NCI-H524 treated with DMSO at 0.1 percent for 48 hours (cell line): Measurements from ENCODE around the gene SON.
A peak's percentile ranks its signal among the peaks of the same experiment; 100 is the strongest.
"Not testable (repeated sequence)": the region's sequence is repeated elsewhere in the genome, so short reads cannot be mapped to it uniquely, and the experiment has no call there.

ENCODE experiments used
- DNase-seq: peaks from one replicate; lab custom pipeline; 2025; lab: John Stamatoyannopoulos, UW

Gene SON

DNA sequence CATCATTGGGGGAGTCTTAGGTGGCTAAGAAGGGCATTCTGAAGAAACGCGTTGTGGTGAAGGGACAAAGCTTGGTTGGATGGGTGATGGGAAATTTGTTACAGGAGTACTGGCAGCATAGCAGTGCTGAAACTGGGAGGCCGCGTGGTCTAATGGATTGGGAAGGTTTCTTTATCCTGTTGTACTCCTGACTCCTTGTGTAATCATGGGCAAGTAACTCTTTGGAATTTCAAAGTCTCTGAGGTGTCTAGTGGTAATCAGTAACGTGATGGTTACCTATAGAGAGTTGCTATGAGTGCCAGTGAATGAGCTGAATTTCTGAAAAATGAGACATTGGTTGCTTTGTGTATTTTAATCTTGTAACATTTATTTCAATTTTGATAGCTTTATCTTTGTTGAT lies 27.2 kb downstream of the SON start:
- DNase-seq, result no peak

DNA sequence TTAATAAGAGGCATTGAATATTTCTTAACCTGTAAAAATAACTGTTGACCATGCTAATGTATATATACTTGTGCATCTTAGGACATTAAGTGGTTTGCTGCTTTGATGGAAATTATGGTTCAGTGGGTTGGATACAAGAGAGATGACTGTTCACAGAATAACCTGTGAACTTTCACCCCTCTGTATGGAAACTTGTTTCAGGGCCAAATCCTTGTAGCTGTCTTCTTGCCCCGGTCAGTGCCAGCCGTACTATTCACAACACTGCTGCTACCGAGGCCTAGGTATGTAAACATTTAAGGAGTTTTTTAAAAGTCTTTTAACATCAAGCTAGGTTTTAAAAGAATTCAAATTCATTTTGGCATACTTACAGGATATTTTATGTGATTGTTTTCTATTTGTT lies 29.5 kb downstream of the SON start:
- DNase-seq, result no peak

DNA sequence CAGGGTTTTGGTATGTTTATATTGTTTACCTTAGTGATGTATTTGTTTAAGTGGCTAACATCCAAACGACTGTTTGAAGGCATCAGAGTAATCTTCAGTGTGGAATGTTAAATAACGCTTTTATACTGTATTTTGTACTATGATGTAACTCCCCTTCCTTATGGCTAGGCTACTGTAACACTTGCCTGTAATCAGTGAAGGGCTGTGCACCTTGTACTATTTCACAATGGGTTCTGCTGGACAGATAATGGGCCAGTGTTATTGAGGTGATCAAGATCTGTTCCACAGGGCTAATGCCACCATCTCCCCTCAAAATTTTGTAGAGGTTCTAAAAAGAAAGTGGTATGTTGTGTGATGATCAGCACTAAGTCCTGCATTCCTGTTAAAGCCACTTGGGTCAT lies 33.9 kb downstream of the SON start:
- not testable (repeated sequence) for DNase-seq

DNA sequence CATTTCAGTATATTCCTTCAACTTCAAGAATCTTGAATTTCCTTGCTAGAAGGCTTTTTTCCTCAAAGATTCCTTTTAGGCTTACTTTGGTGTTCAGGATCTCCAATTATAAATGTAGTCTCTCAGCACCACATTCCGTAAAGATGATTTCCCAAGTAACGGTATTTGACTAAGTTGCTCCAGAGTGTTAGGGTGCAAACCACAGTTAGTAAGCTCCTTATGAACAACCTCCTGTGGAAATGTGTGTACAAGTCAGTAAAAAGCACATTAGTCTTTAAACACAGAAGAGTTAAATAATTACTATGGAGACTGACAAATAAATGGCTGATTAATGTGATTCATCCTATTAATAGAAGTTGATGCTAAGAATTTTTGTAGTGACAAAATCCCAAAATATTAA lies 35.4 kb downstream of the SON start:
- no peak for DNase-seq

DNA sequence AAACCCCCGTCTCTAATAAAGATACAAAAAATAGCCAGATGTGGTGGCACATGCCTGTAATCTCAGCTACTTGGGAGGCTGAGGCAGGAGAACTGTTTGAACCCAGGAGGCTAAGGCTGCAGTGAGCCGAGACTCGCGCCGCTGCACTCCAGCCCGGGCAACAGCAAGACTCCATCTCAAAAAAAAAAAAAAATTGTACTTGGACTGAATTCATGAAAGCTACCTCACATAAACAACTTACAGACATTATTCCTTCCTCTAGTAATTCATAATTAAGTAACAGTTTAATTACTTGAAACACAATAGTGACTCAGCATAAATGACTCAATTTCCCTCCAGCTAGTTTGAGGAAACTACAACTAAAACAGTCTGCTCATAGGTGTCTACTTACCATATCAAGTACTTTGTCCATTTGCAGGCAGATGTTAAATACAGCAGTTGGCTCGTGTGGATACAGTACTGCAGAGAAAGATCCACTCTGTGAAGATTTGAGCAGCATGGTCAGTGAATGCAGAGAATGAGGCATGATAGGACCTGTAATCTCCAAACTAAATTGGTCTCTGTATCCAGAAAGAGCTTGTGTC lies 36.2 kb downstream of the SON start:
- DNase-seq, result no peak

DNA sequence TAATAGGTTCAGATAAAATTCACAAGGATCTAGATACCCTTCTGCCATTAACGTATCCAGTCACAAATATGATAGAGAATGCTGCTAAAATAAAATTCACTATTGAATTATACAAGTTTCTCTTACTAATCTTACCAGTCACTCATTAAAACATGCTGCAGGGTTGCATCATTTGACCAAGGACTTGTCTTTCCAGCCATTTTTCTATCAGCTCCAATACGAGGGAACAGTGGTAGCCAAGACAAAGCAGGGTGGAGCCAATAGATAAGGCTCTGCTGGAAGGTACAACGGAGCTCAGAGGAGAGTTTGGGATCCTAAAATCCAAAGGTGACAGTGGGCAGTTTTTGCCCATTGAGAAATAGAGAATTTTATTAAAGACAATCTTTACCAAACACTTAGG lies 41.6 kb downstream of the SON start:
- no peak for DNase-seq

DNA sequence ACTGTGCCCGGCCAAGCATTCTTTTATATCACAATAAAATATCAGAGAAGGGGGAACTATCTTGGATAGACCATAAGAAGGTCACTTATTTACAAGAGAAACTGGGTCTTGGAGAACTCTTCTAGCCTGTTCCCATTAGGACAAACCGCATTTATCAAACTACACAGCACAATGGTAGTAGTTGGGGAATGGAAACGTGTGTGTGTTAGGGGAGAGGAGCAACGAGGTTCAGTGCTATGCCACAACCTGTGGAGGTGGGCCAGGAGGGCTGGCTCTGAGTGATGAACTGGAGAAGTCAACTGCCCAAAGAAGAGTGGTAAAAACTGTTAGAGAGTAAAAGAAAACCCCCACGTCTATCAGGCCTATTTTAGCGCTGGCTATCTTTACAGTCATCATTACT lies 44.1 kb downstream of the SON start:
- DNase-seq, result no peak

DNA sequence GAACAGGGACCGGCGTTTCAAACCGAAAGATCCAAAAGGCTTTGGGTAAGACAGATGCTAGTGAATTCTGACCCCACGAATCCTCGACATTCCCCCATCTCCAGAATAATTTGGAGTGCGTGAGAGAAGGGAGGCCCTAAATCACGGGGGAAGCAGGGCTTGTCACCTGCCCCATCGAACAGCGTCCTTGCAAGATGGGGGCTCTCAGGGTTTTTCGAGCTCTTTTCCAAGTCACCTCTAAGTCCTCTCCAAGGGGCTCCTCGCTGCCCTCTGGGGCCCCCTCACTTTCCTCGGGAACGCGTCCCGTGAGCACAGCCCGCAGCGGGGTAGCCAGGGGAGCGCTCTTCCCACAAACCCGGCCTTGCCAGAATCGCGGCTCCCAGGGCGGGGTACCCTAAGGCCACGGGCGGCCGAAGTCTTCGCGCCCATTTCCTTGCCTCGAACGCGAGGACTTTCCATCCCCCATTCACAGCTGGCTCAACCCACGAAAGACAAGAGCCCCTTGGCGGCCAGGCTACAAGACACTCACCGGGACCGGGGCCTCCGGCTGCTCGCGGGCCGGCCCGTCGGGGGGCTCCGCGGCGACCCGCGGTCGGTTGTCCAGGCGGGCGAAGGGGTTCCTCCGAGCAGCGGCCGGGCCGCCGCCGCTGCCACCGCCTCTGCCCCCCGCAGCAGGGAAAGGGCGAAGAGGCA lies 45.1 kb downstream of the SON start:
- DNase-seq, result no peak

DNA sequence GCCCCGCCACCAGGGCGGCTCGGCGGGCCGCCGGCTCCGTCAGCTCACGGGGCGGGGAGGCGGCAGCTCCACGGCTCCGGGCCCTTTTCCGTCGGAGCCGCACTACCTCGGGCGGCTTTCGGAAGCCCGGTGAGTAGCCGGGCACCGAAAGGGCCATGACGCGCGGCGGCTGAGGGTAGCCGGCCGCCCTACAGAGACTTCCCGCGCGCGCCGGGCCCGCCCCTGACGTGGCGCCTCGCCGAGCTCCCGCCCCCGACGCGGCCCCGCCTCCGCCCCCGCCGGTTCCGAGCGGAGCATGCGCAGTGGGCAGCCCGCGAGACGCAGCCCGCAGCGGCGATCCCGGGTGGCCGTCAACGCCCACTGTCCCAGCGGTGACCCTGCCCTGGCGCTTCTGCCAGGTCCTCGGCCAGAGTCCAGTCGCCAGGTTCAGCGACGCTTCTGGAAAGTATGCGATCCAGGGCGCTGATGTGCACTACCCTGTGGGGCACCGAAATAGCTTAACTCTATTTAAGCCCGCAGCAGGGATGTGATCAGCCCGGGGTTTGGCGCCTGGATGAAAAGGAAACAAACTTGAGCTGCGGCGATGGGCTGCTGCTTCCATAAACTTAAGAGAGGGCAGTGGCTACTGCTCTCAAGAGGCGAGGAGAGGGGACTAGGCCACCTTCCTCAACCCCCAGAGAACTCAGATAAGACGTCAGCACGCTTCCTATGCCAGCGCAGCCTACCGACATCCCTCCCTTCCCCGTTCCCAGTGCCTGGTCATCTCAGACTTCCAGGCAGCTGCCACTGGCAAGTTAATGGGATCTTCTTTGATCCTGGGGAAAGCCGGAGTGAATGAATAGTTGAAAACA lies 45.9 kb downstream of the SON start, which contains the start of gene DONSON:
Gene DONSON (minus strand): TSS at position 200 of the 851 bp plus-strand sequence. CDS start 43 bp downstream, at position 157.
- DNase-seq, result peak; percentile 6

DNA sequence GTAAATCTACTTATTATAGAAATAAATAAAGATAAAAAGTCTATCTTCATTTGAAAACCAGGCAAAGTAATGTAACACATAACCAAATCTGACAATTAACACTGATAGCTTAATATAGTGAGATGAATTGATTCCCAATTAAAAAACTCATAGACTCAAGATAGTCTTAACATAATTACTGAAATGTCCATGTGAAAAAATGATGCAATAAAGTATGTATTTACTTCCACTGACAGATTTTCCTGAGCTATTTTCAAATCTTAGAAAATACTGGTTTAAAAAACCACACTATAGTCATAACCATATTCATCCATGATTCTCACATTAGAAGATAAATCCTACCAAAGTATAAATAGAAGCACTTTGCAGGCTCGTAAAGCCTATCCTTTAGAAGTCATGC lies 55.2 kb downstream of the SON start:
- DNase-seq, result no peak

DNA sequence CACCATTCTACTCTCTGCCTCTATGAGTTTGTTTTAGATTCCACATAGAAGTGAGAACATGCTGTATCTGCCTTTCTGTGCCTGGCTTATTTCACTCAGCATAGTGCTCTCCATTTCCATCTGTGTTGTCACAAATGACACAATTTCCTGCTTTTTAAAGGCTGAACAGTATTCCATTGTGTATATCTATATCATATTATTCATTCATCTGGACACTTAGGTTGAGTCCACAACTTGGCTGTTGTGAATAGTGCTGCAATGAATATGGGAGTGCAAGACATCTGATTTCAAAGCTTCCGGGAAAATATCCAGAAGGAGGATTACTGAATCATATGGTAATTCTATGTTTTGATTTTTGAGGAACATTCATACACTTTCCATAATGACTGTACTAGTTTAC lies 65.7 kb downstream of the SON start:
- DNase-seq, result no peak

DNA sequence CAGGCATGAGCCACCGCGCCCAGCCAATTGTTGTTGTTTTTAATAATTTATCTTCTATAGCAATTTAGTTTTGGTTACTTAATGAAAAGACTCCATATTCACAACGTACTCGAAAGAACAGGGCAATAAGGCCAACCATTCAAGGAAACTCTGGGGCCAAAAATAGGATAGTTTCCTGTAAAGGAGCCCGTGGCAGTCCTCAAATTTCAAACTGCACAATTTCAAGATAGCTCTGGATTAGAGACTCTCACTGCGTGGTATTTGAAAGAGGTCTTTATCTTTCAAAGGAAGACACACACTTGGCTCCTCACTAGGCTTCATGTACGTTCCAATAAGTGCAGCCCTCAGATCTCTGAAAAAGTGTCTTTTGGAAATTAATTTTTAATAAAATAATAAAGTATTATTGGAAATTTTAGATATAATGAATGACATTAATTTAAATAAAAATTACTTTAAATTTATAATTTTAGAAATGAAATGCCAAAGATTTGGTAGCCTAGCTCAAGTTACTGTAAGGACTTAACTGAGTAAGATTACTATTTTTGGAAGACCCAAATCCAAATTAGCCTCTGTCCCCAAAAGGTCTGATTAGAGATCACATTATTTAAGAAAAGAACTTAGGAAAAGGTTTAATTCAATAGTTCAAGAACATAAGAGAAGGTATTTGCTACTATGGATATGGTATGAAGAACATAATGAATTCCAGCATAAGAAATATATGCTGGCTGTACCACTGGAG lies 68.3 kb downstream of the SON start:
- no peak for DNase-seq

DNA sequence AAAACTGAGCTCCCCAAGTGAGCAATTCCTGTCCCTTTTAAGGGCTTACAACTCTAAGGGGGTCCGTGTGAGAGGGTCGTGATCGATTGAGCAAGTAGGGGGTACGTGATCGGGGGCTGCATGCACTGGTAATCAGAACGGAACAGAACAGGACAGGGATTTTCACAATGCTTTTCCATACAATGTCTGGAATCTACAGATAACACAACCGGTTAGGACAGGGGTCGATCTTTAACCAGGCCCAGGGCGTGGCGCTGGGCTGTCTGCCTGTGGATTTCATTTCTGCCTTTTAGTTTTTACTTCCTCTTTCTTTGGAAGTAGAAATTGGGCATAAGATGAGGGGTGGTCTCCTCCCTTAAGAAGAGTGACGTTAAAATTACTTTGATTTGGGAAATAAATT lies 74.7 kb downstream of the SON start:
- not testable (repeated sequence) for DNase-seq

DNA sequence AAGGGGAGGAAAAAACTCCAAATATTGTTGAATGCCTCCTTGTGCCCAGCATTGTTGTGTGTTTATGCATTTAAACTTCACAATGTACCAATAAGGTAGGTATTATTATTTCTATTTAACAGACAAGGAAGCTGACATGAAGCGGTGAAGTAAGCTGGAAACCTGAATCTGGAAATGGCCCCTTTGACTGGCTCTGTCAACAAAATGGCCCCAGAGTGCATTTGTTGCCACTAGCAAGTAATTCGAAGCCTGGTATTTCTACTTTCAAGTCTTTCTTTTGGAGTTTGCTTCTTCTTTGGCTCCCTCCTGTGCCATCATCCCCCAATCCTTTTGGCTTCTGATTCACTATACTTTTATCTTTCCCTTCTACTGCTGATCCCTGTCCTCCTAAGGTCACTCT lies 75.6 kb downstream of the SON start:
- DNase-seq, result no peak

DNA sequence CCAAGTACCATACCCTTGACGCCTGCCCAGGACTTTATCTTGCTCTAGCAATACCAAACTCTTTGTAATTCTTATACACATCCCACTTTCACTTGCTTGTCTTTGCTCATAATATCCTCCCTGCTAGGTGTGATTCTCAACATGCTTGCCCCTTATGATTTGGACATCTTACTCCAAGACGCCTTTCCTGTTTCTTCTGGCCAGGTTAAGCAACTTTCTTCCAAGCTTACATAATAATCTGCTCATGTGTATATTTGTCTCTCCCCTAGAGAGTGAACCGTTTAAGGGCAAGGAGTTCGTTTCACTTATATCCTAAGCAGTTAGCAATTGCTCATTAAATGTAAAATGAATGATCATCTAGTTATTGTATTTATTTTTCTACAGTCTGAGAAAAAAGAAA lies 76.9 kb downstream of the SON start:
- DNase-seq, result no peak

DNA sequence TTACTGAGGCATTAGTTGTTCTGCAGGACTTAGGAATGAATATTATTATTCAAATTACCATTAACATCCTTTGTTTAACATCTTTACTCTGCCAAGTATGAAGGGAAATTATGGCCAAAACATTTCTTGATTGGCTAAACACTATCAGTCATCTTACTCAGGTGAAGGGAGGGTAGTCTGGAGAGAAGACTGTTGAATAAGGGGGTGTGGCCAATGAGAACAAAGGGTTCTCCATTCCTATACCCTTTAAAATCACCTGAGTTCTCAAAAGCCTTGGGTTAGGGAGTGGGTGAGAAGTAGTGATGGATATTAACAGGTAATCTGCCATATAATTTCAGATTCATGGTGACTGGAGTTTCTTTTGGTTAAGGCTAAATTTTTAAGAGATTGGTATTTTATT lies 79.4 kb downstream of the SON start:
- no peak for DNase-seq

DNA sequence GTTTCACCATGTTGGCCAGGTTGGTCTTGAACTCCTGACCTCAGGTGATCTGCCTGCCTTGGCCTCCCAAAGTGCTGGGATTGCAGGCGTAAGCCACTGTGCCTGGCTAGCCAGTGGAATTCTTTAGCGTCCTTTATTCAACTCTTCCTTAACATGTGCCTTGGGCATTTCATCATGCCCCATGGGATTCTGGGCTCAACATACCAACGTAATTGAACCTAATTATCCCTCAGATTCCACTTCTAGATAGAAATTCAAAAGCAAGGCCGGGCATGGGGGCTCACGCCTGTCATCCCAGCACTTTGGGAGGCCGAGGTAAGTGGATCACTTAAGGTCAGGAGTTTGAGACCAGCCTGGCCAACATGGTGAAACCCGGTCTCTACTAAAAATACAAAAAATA lies 83.3 kb downstream of the SON start:
- DNase-seq, result not testable (repeated sequence)
